Posterior vena cava (tissue), 2 donors: ENCODE data around the gene CDH12. TPM values are rescaled to one million over a fixed set of nuclear protein-coding genes. Genes with fewer than 3 reads are reported as not detected.
A peak's percentile ranks its signal among the peaks of the same experiment; 100 is the strongest.
"Not testable (repeated sequence)": the region's sequence is repeated elsewhere in the genome, so short reads cannot be mapped to it uniquely, and the experiment has no call there.

Experiments used
- DNase-seq: peaks from one replicate; pipeline ENCODE4 v3.0.0-alpha.2; 2020; ENCODE audit warnings: low spot score
- intact Hi-C, 2 donors: fragments of 100-400 bp; cut with DNase I; formaldehyde crosslinking; loops; one replicate each; pipeline versions ENCODE4 v1.14.1 to v1.14.2; 2022 to 2023
- total RNA-seq, 2 donors: library from RNA; stranded (reverse); fragmentation: NEBNext Ultra II Directional; extraction: Animal tissue kit (Norgen Biotek cat#: 25700); gene quantifications; one replicate each; pipeline ENCODE4 v1.2.1, GENCODE V29; 2021
- donor health status: DM: yes; HTN: yes; CAD: no.
- donor health status: DM: yes; HTN: yes; CAD: no.

The CDH12 gene
- total RNA-seq, 2 donors from 2014 or later, result not detected

DNA sequence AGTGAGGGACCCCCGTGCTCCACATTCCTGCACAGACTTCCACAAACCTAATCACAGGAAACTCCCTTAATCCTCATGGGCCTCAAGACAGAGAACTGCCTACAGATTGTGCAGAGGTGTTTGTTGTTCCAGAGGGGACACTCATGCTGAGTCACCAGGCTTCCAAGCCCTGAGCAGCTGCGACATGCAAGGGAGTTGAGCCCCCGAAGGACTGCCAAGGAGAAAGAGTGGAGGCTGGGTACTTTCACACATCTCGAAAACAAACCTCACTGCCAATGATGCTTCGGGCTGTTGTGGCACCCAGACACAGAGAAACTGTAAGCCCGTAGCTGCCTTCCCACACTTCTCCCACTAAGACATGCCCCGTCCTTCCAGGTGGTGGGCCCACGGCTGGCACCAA lies 480.8 kb downstream of the CDH12 start:
- intact Hi-C loops, result no loop called here
- peak; percentile 73 for DNase-seq

GRCh38 chr5:22354956-22355355 lies 498.2 kb downstream of the CDH12 start:
- intact Hi-C loops, result no loop called here
- no peak for DNase-seq

DNA sequence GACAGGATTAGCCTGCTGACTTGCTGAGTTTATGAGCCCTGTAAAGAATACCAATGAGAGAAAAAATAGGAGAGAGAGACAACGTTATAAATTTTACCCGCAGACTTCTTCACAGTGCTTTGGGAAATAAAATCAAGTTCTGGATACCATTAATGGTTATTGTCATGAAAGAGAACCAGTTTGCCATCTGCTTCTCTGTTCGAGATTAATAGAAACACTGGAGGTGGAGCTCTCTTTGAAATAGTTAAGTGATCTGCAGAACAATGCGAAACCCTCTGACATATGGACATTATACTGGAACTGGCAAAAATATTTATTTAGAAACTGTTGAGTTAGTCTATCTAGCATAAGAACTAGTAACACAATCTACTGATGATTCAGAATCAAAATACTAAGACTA lies 500.7 kb downstream of the CDH12 start:
- intact Hi-C loops, result no loop called here
- DNase-seq, result no peak

DNA sequence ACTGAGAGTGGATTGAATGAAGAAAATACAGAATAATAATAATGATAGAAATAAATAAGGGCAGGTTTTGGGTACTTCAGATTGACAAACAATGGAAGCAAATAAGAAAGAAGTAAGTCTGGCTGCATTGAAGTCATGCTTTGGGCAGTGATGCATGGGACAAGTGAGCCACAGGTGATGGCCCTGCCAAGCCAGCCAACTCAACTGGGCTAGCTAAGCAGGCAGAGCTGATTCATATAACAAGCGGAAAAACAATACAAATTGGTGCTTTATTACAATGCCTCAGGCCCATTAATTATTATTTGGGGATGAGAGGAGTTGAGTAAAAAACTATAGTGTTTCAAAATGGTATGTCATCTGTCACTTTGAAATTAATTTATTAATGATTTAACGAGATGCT lies 502.0 kb downstream of the CDH12 start:
- intact Hi-C loops, result no loop called here
- no peak for DNase-seq

GRCh38 chr5:22348027-22348426 lies 505.1 kb downstream of the CDH12 start:
- DNase-seq, result no peak
- intact Hi-C loops, result no loop called here

GRCh38 chr5:22344000-22344399 lies 509.1 kb downstream of the CDH12 start:
- intact Hi-C loops, result no loop called here
- no peak for DNase-seq

DNA sequence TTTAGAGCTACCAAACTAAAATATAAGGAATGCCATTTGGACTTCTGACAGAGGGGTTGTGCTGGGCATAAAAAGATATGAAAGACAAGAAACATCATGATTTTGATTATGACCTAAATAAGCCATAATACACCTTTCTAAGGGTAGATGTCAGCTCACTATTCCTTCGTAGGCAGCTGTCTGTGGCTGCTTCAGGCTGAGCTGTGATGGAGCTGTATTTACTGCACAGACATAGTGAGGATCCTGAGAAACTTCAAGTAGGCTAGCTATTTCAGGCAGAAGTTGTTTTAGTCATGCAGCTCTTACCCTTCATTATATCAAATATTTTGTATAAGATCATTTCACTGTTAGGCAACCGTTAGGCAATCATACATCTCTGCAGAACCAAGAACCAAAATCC lies 511.7 kb downstream of the CDH12 start:
- DNase-seq, result no peak
- intact Hi-C loops, result no loop called here

- intact Hi-C loops, result not testable (repeated sequence)
Measured at GRCh38 chr5:22332949-22333348, 520.2 kb downstream of the CDH12 start.

GRCh38 chr5:22329683-22330082 lies 523.5 kb downstream of the CDH12 start:
- no peak for DNase-seq
- intact Hi-C loops, result no loop called here

More at GRCh38 chr5:22332949-22333348, 520.2 kb downstream of the CDH12 start:
- DNase-seq, result not testable (repeated sequence)

DNA sequence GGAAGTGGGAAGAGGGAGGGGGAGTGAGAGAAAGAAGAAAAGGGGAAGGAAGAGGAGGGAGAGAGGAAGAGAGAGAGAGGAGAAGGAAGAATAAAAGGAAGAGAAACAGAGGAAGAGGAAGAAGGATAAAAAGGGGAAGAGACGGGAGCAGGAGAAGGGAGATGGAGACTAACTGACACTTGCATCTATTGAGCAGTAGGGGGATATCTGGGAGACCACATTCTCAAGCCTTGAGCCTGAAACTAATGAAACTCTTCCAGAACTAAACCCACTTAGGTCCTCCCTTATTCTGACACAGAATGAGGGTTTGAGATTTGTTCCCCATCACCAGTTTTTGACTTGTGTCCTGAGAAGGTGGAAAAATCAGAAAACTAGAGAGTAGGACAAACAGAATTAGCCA lies 533.3 kb downstream of the CDH12 start:
- no peak for DNase-seq
- intact Hi-C loops, result no loop called here

GRCh38 chr5:22316294-22316693 lies 536.9 kb downstream of the CDH12 start:
- DNase-seq, result no peak
- intact Hi-C loops, result no loop called here

DNA sequence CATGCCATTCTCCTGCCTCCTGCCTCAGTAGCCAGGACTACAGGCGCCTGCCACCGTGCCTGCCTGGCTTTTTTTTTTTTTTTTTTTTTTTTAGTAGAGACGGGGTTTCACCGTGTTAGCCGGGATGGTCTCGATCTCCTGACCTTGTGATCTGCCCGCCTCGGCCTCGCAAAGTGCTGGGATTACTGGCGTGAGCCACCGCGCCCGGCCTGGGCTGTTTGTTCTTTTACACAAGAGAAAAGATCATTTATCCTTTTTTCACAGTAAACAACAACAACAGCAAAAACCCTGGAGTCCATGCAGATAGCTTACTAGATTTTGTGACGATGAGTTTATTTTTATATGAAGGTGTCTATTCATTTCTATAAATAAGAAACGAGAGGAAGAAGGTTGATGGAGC lies 538.1 kb downstream of the CDH12 start:
- intact Hi-C loops, DNase-seq: not testable (repeated sequence)

DNA sequence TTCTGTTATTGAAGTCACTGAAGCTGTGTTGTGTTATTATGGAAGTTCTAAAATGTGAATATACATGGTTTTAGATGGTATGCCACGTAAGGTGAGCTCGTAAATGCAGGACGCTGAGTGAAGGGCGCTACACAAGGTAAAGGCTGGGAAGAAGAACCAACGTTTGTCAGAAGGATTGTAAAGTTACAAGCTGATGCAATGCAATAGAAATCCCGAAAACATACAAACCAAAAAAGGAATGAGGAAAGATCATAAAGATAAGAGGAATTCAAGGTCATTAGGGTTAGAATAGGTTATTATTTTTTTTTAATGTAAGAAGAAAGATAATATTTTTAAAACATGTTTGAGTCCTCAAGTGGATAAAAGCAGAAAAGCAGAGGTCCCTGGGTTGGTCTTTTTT lies 538.6 kb downstream of the CDH12 start:
- intact Hi-C loops, result no loop called here
- DNase-seq, result no peak

GRCh38 chr5:22306011-22306410 lies 547.1 kb downstream of the CDH12 start:
- DNase-seq, result no peak
- intact Hi-C loops, result no loop called here

GRCh38 chr5:22295832-22296231 lies 557.3 kb downstream of the CDH12 start:
- intact Hi-C loops, result no loop called here
- DNase-seq, result no peak

DNA sequence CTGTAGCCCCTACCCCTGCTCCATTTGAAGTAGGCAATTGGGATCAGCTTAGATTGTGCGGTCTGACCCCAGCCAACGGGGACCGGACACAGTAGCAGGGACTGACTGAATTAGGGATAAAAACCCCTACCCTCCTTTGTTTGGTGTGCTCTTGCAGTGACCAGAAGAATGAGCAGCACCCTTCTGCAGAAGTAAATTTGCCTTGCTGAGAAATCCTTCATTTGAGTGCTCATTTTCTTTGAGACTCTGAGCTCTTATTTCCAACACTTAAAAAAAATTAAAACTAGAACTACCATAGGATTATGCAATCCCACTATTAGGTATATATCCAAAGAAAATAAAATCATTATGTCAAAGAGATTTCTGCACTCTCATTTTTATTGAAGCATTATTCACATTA lies 560.0 kb downstream of the CDH12 start:
- DNase-seq, result no peak
- intact Hi-C loops, result no loop called here

GRCh38 chr5:22278164-22278563 lies 575.0 kb downstream of the CDH12 start:
- intact Hi-C loops, result no loop called here
- no peak for DNase-seq

- intact Hi-C loops, result no loop called here
- no peak for DNase-seq
Measured at GRCh38 chr5:22277006-22277405, 576.1 kb downstream of the CDH12 start.

- DNase-seq, intact Hi-C loops: not testable (repeated sequence)
Measured at GRCh38 chr5:22265855-22266254, 587.3 kb downstream of the CDH12 start.

DNA sequence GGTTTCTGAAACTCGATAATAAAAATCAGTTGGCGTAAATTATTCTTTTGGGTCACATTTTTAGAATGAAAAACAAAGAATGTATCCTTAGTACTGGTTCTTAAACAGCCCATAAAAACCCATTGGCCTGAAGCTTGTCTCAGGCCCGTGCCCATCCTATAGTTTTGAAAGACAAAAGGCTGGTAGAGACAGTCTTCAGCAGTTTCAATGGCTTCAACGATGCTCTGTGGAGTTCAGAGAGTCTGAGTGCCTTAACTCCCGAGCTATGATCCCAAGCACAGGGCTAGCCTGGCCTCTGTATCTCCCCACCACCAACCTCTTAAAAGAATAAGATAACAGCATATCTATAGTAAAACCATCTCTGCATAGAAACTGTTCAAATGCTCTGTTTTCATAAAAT lies 595.0 kb downstream of the CDH12 start:
- no peak for DNase-seq
- intact Hi-C loops, result no loop called here

DNA sequence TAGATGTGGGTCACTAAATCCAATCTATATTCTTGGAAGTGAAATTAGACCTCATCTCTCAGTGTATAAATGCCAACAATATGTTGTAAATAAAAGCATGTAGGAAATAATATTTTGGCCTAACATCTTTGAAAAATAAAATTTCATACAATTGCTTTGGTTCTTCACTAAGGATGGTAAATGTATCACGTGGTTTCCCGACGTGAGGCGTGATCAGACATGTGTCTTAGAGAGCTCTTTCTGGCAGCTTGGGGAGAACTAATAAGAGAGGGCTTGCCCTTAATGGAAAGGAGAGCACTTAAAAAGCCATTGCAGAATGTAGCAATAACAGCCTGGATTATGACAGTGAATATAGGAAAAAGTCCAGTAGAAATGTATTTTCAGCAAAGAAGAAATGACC lies 602.6 kb downstream of the CDH12 start:
- no peak for DNase-seq
- intact Hi-C loops, result no loop called here

- no peak for DNase-seq
- intact Hi-C loops, result no loop called here
Measured at GRCh38 chr5:22249209-22249729, 603.9 kb downstream of the CDH12 start.
